Keratinocyte (primary cell): ENCODE data around the gene SWSAP1. TPM values are rescaled to one million over a fixed set of nuclear protein-coding genes. Genes with fewer than 3 reads are reported as not detected.

Source experiments
- DNase-seq: peaks from one replicate; pipeline ENCODE4 v3.0.0-alpha.2; 2011; ENCODE audit warnings: low read depth, missing footprints, low spot score
- FAIRE-seq: peaks from 2 replicates; lab custom pipeline; 2011; peaks lifted over from hg19 to GRCh38; lab: Jason Lieb, UNC
- H2AFZ ChIP-seq: 2 replicates; pipeline ENCODE4 v1.6.0; 2012; ENCODE audit warnings: low read length, control low read depth, inconsistent platforms; ENCODE audit not compliant: control insufficient read depth
- H3K27ac ChIP-seq: 2 replicates; pipeline ENCODE4 v1.5.1; 2011; ENCODE audit warnings: low read length; ENCODE audit not compliant: control insufficient read depth, insufficient read depth
- H3K27me3 ChIP-seq: 3 replicates; pipeline ENCODE4 v1.6.0; 2011; ENCODE audit warnings: low read length; ENCODE audit not compliant: control insufficient read depth, insufficient read depth; ENCODE audit errors: extremely low read depth
- H3K36me3 ChIP-seq, 2 experiments: 2 replicates in 1 of 2; 3 replicates in 1 of 2; pipeline ENCODE4 v1.5.1; 2011; ENCODE audit warnings: low read length in 2 of 2, mild to moderate bottlenecking in 1 of 2; ENCODE audit not compliant: control insufficient read depth in 2 of 2, insufficient read depth in 2 of 2; ENCODE audit errors: extremely low read depth in 1 of 2
- H3K4me1 ChIP-seq: 3 replicates; pipeline ENCODE4 v1.5.1; 2011; ENCODE audit warnings: low read length; ENCODE audit not compliant: control insufficient read depth, insufficient read depth; ENCODE audit errors: extremely low read depth
- H3K4me2 ChIP-seq: 3 replicates; pipeline ENCODE4 v1.6.0; 2011; ENCODE audit warnings: low read depth, low read length; ENCODE audit not compliant: control insufficient read depth, insufficient read depth; ENCODE audit errors: extremely low read depth
- H3K4me3 ChIP-seq, 3 experiments: fragments of 200-600 bp in 1 of 3; sonication (generic) in 1 of 3; 2 replicates in 2 of 3; 3 replicates in 1 of 3; pipeline ENCODE4 v1.5.1; 2011 to 2016; ENCODE audit warnings: low read length in 3 of 3, mild to moderate bottlenecking in 3 of 3, control low read depth in 2 of 3, inconsistent platforms in 1 of 3, low read depth in 1 of 3, mixed read lengths in 1 of 3, mixed run types in 1 of 3, moderate library complexity in 1 of 3; ENCODE audit not compliant: control insufficient read depth in 2 of 3, insufficient read depth in 2 of 3; ENCODE audit errors: extremely low read depth in 1 of 3
- H3K79me2 ChIP-seq: 2 replicates; pipeline ENCODE4 v1.6.0; 2012; ENCODE audit warnings: low read length; ENCODE audit not compliant: control insufficient read depth, insufficient read depth
- H3K9ac ChIP-seq: 3 replicates; pipeline ENCODE4 v1.6.0; 2011; ENCODE audit warnings: low read length; ENCODE audit not compliant: control insufficient read depth, insufficient read depth; ENCODE audit errors: extremely low read depth
- H3K9me1 ChIP-seq: 3 replicates; pipeline ENCODE4 v1.6.0; 2011; ENCODE audit warnings: low read length; ENCODE audit not compliant: control insufficient read depth, insufficient read depth; ENCODE audit errors: extremely low read depth
- H3K9me3 ChIP-seq: 2 replicates; pipeline ENCODE4 v1.5.1; 2012; ENCODE audit warnings: low read depth, low read length; ENCODE audit not compliant: control insufficient read depth
- H4K20me1 ChIP-seq: 3 replicates; pipeline ENCODE4 v1.6.0; 2011; ENCODE audit warnings: low read length; ENCODE audit not compliant: control insufficient read depth, insufficient read depth; ENCODE audit errors: extremely low read depth
- EZH2 ChIP-seq: IDR thresholded peaks from one replicate; pipeline ENCODE4 v1.6.1; 2012; ENCODE audit warnings: inconsistent platforms, mild to moderate bottlenecking, low read length, moderate library complexity
- dilution Hi-C: fragments of 300-500 bp; cut with MboI; formaldehyde crosslinking; loops from one replicate; pipeline ENCODE4 v1.7.0; 2020; ENCODE audit warnings: low sequenced_read_pairs; ENCODE audit not compliant: extremely low pct_ligation_motif_present
- polyA plus RNA-seq, 5 experiments: library from polyadenylated mRNA; depleted of rRNA in 3 of 5; stranded (reverse) in 3 of 5; stranded (forward) in 1 of 5; unstranded in 1 of 5; fragments of >200 nt; gene quantifications; 1 replicate in 1 of 5; 2 replicates in 3 of 5; 3 replicates in 1 of 5; pipeline versions ENCODE4 v1.2.1 to v1.2.3, GENCODE V29; 2011 to 2012; ENCODE audit warnings: missing spikeins in 2 of 5, low read depth in 1 of 5, low replicate concordance in 1 of 5
- TF ChIP-seq, protein P1 (sequence below), 3 experiments: IDR thresholded peaks in 1 of 3; conservative IDR thresholded peaks in 1 of 3; optimal IDR thresholded peaks in 1 of 3; 2 replicates in 2 of 3; 3 replicates in 1 of 3; pipeline versions ENCODE3 to v1.5.1; 2011; ENCODE audit warnings: low read length in 3 of 3, mild to moderate bottlenecking in 3 of 3, moderate library complexity in 2 of 3, control low read depth in 1 of 3, inconsistent platforms in 1 of 3; ENCODE audit not compliant: insufficient read depth in 2 of 3; ENCODE audit errors: extremely low read depth in 1 of 3

Gene SWSAP1
- polyA plus RNA-seq, 1 donor (not counting 4 experiments of a cell fraction or from before 2014, with no cell fraction given): 2.1 TPM

DNA sequence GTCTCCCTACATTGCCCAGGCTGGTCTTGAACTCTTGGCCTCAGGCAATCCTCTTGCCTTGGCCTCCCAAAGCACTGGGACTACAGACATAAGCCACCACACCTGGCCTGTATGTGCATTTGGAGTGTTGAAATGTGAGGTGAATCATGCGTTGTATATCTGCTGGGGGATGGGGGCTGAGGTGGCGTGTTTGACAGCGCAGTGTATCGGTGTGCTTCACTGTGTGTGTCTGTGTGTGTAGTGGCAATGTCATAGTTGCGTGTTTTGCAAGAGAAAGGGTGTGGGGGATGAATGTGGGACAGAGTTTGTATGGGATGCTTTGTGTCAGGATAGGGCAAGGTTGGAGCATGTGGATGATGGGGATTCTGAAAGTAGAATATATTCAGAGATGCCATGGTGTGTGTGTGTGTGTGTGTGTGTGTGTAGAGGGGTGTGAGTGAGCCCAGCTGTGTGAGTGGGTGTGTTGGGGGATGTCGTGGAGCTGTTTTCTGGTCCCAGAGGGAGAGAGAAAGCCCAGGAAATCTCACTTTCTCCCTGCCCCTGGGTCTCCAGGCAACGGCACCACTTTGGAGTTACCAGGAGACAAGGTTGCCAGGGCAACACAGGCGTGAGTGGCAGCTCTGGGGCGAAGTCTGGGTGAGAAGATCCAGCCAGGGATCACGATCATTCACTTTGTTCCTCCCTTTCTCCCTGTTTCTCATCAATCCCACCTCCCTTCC, 1.1 kb upstream of the SWSAP1 start:
- Histone ChIP-seq H3K9me1 (peaks cover 6% of the 10 kb centered on the region), H3K27me3 (no peaks in the 10 kb centered on the region), H3K4me3 (no peak overlapping the region), H3K4me2 (no peak overlapping the region), H3K9ac (no peak overlapping the region), H3K36me3 (no peaks in the 10 kb centered on the region), H3K4me1 (peaks cover 28% of the 10 kb centered on the region), H3K27ac (no peak overlapping the region), H2AFZ (no peak overlapping the region), H4K20me1 (no peaks in the 10 kb centered on the region), H3K79me2 (peaks cover 4% of the 10 kb centered on the region), H3K9me3 (no peaks in the 10 kb centered on the region)
- dilution Hi-C loops: no loop called here
- DNase-seq: no peak
- no peak for FAIRE-seq
- no peak for TF ChIP-seq EZH2
- TF ChIP-seq, protein P1, sequence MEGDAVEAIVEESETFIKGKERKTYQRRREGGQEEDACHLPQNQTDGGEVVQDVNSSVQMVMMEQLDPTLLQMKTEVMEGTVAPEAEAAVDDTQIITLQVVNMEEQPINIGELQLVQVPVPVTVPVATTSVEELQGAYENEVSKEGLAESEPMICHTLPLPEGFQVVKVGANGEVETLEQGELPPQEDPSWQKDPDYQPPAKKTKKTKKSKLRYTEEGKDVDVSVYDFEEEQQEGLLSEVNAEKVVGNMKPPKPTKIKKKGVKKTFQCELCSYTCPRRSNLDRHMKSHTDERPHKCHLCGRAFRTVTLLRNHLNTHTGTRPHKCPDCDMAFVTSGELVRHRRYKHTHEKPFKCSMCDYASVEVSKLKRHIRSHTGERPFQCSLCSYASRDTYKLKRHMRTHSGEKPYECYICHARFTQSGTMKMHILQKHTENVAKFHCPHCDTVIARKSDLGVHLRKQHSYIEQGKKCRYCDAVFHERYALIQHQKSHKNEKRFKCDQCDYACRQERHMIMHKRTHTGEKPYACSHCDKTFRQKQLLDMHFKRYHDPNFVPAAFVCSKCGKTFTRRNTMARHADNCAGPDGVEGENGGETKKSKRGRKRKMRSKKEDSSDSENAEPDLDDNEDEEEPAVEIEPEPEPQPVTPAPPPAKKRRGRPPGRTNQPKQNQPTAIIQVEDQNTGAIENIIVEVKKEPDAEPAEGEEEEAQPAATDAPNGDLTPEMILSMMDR (optimal IDR thresholded peaks at IDR 0.05 in 1 of 3, IDR thresholded peaks at IDR 0.05 in 1 of 3, conservative IDR thresholded peaks at IDR 0.05 in 1 of 3; ENCODE audit: extremely low read depth in 1 of 3, insufficient read depth in 2 of 3, low read length in 3 of 3): no peak

DNA sequence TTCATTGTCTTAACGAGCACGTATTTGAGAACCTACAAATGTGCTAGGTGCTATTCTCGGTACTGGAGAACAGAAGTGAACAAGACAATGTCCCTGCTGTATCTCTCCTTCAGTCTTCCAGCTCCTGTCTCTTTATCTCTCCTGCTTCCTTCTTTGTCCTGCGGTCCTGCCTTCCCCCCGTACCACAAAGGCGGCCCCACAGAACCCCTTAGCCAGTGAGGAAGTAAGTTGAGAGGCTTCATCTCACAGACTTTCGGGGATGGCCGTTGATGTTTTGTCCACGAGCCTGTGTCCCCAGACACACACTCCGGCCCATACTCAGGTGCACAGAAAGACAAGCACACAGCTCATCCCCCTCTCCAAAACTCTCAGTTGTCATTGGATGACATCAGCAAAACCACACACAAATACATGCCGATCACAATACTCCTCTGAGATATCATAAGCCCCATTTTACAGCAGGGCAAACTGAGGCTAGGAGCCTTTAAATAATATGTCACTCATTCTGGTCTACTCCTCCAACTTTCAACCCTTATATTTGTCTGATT, 507 bp upstream of the SWSAP1 start:
- FAIRE-seq: no peak
- no peak for TF ChIP-seq EZH2
- TF ChIP-seq, protein P1 (optimal IDR thresholded peaks at IDR 0.05 in 1 of 3, IDR thresholded peaks at IDR 0.05 in 1 of 3, conservative IDR thresholded peaks at IDR 0.05 in 1 of 3; ENCODE audit: extremely low read depth in 1 of 3, insufficient read depth in 2 of 3, low read length in 3 of 3): no peak
- DNase-seq: no peak
- no peaks in the 10 kb centered on the region for H3K36me3 ChIP-seq
- H3K9me1 ChIP-seq: peaks cover 7% of the 10 kb centered on the region
- dilution Hi-C loops: no loop called here
- H3K4me1 ChIP-seq: peaks cover 34% of the 10 kb centered on the region
- peak overlapping the region; percentile 94 for H3K9ac ChIP-seq
- H3K27ac ChIP-seq: no peak overlapping the region
- peak overlapping the region; percentile 38 for H2AFZ ChIP-seq
- no peaks in the 10 kb centered on the region for H3K27me3 ChIP-seq
- peaks cover 4% of the 10 kb centered on the region for H3K79me2 ChIP-seq
- H3K4me2 ChIP-seq: peak overlapping the region; percentile 88
- peak overlapping the region; percentile 64 to 75 (median 73) for H3K4me3 ChIP-seq
- H3K9me3 ChIP-seq: no peaks in the 10 kb centered on the region
- no peaks in the 10 kb centered on the region for H4K20me1 ChIP-seq
